Uterus (tissue), 2 donors: Measurements from ENCODE around the gene SCFD2.

Experiments used
- POLR2A ChIP-seq, 2 donors: fragments of 450-650 bp; IDR thresholded peaks; one replicate each; pipeline ENCODE4 v1.6.1; 2016; ENCODE audit warnings: antibody characterized with exemption in 2 of 2, mild to moderate bottlenecking in 1 of 2, moderate library complexity in 1 of 2
- TF ChIP-seq, protein P1 (sequence below), 4 experiments: fragments of 200-600 bp in 2 of 4; fragments of 450-650 bp in 2 of 4; sonication (generic) in 2 of 4; IDR thresholded peaks; one replicate each; pipeline ENCODE4 v1.5.1; 2016 to 2019; ENCODE audit warnings: antibody characterized with exemption in 4 of 4, mild to moderate bottlenecking in 2 of 4, moderate library complexity in 1 of 4

DNA sequence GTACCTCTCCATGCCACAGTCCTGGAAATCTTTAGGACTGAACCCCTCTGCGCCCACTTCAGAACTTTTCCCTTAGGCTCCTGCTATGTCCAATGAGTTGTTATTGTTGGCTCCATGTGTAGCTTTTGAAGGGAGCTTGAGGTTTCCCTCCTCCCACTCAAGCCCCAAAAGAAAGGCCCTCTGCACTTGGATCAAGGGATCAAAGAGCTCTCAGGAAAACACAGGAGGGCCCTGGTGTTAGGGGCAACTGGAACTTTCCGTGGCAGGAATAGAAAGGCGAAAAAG lies 368.8 kb downstream of the SCFD2 start:
- no peak for TF ChIP-seq POLR2A (IDR thresholded peaks at IDR 0.05)
- TF ChIP-seq, protein P1, sequence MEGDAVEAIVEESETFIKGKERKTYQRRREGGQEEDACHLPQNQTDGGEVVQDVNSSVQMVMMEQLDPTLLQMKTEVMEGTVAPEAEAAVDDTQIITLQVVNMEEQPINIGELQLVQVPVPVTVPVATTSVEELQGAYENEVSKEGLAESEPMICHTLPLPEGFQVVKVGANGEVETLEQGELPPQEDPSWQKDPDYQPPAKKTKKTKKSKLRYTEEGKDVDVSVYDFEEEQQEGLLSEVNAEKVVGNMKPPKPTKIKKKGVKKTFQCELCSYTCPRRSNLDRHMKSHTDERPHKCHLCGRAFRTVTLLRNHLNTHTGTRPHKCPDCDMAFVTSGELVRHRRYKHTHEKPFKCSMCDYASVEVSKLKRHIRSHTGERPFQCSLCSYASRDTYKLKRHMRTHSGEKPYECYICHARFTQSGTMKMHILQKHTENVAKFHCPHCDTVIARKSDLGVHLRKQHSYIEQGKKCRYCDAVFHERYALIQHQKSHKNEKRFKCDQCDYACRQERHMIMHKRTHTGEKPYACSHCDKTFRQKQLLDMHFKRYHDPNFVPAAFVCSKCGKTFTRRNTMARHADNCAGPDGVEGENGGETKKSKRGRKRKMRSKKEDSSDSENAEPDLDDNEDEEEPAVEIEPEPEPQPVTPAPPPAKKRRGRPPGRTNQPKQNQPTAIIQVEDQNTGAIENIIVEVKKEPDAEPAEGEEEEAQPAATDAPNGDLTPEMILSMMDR (IDR thresholded peaks at IDR 0.05): no peak
